ENCODE measurements around the gene POFUT1.
"Not testable (repeated sequence)": the region's sequence is repeated elsewhere in the genome, so short reads cannot be mapped to it uniquely, and the experiment has no call there.

Gene POFUT1

DNA sequence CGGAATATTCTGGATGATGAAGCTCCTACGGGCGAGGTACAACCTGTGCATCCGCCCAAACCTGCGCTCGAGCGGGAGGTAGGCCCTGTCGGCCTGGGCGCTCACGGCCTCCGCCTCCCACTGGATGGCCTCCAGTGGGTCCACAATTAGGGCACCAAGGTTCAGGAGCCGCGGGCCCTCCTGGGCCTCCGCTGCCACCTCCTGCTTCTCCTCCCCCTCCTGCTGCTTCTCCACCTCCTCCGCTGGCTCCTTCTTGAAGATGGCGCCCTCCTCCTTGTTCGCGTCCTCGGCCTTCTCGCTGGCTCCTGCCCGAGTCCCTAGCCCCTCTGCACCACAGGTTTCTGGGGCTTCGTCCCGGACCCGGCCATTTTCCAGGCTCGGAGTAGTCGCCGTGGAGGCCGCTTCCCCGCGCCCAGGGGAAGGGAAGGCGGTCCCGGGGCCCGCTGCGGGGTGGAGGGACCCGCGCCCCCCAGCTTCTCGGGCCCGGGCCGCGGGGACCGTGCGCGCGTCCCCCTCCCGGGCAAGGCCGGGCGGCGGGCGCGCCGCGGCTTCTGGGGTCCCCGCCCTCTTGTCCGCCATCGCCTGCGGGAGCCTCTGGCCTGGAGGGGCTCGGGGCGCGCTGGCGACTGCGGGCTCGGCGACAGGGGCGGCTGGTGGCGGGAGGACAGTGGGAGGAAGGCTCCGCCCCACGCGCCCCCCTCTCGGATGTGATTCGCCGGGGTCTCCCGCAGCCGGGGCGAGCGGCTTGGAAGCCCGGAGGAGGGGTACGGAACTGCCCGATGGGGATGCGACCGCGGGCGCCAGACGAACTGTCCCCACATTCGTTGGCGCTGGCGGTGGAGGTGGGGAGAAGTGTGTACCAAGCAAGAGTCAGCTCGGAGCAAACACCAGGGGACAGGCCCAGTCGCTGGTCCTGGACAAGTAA, 17.7 kb upstream of the POFUT1 start:
- peak; percentile 42 for DNase-seq

DNA sequence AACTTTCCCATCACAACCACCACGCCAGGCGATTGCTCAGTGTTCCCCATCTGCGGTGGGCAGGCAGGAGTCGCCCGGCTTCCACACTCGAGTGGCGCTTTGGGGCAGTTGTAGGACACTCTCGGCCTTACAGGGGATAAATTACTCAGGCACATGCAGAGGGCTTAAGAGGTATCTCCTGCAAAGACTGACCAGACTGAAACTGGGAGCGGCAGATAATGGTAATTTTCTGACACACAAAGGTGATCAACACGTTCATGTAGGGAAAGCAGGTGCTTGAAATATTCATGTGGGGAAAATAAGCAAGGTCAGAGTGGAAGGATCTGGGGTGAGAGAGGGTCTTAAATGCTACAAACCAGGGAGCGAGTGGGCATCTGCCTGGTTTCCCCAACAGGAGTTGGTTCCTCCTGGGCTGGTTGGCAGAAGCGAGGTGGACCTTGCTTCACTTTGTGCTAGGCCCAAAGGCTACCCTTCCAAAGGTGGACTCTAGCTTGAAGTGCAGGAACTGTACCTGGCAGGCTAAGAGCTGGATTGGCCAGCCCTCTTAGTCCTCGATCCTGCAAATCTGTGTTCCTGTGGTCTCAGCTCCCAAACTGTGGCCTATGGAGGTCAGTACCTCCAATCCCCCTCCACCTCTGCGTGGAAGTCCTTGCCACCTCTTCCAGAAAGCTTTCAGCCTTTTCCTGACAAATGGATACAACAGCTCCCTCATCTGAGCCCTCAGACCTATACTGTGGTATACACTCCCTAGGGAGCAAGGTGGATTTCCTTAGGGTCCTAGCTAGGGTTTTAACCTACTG, 16.9 kb upstream of the POFUT1 start:
- no peak for DNase-seq

DNA sequence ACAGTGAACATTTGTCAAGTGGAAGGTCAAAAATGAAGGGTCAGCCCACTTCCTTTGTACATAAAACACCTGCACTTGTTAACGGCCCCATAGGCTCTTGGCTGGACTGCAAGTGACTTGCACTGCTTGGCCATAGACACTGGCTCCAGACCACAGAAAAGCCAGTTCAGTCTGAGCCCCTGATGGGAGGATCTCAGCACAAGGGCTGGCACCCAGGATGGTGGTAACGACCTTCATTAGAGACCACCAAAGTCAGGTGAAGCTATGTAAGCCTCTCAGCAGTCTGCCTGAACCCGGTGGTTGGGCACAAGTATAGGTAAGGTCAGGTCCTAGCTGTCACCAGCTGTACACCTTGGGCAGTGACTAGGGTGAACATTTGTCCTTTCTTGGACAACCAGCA, 16.3 kb upstream of the POFUT1 start:
- DNase-seq = no peak

DNA sequence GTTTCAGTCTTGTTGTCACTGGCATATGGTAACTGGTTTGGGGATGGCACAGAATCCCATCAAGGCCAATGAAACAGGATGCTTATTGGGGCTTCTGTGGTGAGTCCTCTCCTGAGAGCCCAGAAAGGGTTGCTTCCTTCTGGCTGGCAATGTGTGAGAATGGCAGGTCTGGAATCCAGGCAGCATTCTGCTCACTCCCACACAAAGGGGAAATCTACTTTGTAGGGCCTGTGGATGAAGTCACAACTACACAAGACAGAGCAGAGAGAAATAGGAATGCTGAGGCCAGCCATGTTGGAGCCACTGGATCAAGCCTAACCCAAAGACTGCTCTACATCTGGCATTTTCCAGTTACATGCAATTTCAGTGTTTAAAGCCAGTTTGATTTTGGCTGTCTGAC, 15.8 kb upstream of the POFUT1 start:
- no peak for DNase-seq

DNA sequence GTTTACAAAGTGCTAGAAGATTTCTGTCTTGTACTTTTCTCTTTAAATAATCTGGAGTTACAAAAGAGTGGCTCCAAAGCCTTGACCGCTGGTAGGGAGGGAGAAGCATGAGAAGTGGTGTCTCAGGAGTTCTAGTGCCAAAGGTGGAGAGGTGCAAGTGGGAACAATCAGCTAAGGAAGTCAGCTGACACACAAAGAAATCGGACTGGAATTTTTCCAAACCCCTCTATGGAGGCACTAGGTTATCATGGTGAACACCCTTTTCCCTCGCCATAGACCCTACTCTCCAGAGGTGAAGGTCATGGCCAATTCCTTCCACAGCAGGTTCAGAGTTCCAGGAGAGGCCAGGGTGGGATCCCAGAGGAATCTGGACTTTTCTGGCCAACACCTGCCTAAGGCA, 15.0 kb upstream of the POFUT1 start:
- DNase-seq = no peak

DNA sequence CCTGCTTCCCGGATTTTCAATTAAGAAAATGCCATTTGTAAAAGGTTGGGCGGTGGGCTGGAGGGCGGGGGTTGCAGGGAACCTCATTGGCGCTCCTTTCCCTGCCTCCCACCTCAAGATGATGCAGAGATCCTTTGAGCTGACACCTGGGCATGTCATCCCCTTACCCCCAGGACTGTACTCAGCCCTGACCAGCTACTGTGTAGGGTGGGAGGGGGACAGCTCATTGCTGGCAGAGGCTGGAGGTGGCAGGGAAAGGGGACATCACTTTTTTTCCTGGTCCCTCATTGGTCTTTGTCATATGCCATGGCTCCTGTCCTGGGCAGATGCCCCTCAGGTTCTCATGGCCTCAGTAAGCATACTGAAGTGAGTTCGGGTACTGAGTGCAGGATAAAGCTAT, 14.3 kb upstream of the POFUT1 start:
- not testable (repeated sequence) for DNase-seq

DNA sequence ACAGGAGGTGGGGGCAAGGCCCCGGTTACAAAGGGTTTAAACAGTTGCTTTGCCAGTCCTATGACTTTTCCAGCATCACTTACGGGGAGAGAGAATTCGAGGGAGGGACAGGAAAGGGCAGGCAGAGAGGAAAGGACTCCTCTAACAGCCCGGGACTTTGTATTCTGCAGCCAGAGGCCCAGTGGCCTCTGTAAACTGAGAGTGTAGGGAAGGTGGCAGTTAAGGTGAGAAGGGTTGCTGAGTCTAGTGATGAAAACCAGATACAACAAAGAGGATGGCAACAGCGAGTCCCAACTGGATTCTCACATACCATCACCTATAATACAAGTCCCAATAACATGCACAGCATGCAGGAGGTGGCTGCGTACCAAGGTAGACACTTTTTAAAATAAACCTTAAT, 13.7 kb upstream of the POFUT1 start:
- no peak for DNase-seq

DNA sequence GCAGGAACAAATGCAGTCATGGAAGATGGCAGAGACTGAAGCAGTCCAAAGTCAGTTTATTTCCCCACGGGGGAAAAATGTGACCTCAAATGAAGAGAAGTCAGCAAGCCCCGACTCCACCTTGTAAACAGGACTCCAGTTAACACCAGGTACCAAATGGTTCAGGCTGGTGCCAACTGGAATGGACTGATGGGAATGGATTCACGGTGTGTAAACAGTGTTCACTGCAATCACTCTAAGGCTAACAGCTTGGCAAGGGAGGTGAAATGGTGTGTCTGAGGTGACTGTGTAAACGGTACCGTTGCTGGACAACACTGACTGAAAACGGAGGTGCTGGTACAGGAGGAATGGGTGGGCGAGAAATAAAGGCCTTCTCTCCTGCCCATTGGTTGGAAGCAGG, 12.1 kb upstream of the POFUT1 start:
- no peak for DNase-seq

DNA sequence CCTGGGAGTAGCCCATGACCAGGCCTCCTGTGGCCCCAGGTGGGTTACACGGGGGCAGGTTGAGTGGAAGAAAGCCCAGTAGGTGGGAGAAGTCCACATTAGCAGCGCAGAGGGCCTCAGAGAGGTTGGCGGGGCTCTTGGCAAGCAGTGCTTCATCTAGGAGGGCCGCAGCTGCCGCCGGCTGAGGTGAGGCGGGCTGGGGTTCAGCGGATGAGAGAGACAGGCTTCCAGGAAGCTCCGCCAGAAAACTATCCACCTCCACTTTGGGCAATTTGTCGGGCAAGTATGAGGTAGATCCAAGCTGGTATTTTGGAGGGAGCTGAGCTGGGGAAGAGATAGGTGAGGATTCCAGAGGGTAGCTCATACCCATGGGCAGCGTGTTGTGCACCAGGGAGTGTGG, 11.1 kb upstream of the POFUT1 start:
- DNase-seq = not testable (repeated sequence)

DNA sequence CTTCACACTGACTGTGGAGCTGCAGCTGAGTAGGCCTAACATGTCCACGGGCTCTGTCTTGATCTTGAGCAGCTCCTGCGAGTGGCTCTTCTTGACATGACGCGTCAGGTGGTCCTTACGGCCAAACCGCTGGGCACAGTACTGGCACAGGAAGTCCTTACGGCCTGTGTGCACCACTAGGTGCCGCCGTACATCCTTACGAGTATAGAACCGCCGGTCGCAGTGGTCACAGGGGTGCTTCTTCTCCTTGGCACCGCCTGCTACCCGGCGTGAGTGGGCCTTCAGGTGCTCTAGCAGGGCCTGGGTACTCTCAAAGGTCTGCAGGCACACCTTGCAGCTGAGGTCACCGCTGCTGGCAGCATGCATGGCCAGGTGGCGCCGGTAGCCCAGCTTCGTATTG, 10.5 kb upstream of the POFUT1 start:
- DNase-seq = not testable (repeated sequence)

DNA sequence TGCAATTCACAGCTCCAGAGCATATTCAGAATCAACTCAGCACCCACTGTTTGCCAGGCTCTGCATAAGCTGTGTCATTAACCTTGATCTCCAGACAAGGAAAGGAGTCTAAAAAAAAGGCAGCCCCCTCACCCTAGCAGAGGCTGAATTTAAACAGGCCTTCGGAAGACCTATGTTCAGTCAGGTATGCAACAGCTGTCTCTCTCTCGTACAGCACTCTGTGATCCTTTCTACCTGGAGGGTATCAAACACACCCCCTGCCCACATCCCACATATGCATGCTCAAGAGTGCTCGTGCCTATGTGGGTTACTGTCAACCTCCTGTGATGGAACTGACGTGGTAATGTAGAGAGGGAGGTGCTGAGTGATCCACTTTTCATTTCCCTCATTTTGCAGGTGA, 8.7 kb upstream of the POFUT1 start:
- no peak for DNase-seq

DNA sequence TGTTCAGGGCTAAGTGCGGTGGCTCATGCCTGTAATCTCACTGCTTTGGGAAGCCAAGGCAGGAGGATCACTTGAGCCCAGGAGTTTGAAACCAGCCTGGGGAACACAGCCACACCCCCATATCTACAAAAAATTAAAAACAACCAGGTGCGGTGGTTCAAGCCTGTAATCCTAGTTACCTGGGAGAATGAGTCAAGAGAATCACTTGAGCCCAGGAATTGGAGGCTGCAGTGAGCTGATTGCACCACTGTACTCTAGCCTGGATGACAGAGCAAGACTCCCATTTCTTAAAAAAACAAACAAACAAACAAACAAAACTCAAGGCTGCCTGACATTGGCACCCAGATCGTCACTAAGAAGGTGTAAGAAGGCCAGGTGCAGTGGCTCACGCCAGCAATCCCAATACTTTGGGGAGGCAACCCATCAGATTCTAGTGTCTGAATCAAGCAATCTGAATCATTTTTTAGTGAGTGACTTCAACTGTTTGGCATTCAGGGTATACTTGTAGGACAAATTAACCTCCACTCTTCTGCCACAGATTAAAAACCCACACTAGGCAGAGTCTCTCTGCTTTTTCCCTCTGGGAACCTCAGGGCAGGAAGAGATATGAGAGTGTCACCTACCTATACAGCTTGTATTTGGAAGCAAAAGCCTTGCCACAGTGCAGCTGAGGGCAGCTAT, 6.2 kb upstream of the POFUT1 start:
- peak; percentile 25 for DNase-seq

DNA sequence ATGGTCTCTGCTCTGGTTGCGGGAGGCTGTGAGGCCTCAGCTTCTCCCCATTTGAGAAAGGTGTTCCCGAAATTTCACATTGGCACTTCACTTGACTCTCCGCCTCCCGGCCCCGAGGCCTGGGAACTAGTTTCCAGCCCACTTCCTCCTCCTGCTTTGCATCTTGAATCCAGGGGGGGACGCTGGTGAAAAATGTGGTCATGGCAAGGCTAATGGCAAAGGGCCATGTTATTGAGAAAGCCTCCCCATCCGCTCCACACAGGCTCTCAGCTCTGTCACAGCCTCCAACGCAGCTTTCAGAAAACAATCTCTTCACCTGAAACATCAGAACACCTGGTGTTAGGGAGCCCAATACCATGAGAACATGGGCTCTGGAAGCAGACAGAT, 5.7 kb upstream of the POFUT1 start:
- DNase-seq = no peak

DNA sequence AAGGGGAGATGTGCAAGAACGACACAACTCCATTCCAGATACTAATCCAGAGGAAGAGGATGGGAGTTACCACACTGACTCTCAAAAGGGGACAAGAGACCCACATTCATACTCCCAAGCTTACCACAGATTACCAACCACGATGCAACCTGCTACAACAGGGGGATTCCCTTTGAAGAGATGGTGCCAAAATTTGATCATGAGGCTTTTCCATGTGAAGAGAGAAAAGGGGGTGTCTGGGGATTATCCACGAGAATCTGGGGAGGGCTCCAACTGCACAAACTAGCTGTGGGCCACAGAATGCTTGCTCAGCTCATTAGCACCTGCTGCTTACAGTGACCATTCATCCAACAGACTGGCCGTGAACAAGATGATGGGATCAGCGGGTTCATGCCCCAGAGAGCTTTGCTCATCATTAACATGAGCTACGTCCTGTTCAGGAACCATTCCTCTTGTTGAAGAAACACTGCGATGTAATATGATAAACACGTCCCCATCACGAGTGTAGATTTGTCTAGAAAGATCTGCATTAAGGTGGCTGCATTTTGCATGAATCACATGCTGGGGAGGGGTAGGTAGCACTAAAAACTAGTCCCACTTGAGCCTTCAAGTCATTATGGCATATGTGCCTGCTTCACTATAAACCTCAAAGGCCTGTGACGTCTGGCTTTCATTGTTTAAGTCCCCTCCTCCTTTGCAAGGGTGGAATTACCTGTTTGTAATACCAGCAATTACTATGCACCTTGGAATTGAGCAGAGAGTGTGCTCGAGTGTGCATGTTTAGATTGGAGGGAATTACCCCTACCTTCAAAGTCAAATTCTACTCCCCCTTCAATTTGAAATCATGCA, 4.1 kb upstream of the POFUT1 start:
- no peak for DNase-seq

DNA sequence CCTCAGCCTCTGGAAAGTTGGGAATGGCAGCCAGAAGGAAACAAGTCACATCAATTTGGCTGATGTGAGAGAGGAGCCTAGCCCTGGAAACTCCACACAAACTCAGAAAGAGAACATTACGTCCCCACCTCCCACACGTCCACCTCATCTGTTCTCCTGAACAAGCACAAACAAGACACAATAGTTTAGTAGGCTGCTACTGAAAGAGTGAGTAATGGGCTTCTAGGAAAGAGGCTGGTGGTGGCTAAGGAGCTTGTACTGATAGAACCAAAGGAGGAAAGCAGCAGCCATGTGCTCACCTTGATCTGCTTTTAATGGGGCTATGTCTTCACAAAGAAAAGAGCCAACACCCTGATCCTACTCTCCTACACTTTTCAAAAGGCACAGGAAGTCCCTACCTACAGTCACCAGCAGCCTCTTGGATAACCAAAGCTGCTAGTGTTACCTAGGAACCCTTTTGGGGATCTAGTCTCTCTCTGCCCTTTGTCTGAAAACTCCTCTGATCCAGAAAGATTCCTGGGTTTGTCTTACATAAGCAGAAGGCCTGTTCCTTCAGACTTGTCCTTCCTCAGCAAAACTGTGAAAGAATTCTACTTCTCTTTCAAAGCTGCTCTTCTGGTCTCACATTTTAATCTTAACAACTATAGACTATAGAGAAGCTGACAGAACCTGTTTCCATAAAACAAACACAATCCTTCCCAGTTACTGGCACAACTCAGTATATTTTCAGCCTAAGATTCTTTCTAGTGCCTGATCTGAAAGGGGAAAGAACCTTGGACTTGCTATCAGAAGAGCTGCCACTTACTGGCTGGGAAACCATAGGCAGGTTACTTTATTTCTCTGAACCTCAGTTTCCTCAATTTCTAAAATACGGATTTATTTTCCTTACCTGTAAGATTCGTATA, 3.2 kb upstream of the POFUT1 start:
- no peak for DNase-seq

DNA sequence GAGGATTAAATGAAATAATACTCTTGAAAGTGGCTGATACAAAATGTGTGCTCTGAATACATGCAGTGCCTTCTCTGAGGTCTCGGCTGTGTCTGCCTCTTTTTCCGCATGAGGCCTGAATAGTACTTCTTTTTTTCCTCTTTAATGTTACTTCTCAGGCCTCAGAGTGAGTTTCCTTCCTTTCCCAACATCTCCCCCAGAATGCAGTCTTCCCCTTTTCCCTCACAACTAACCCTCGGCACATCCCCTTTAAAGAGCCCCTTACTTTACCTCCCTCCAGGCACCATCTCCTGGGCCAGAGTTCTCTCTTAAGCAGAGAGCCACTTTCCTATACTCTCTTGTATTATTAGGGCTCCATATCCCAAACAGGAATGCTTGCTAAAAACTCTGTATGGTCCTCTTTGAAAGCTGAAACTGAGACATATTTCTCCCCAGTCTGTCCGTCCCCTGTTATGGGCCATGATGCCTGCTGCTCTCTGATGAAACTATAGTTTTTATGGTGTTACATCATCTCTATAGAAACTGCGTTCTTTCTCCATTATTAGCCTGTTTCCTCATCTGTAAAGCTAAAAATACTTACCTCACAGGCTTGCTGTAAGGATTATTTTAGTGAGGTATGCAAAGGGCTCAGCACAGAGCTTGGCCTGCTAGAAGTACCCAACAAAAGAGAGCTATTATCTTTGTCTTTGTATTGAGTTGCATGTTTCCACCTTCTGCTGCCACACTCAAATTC, 2.4 kb upstream of the POFUT1 start:
- DNase-seq = peak; percentile 14

DNA sequence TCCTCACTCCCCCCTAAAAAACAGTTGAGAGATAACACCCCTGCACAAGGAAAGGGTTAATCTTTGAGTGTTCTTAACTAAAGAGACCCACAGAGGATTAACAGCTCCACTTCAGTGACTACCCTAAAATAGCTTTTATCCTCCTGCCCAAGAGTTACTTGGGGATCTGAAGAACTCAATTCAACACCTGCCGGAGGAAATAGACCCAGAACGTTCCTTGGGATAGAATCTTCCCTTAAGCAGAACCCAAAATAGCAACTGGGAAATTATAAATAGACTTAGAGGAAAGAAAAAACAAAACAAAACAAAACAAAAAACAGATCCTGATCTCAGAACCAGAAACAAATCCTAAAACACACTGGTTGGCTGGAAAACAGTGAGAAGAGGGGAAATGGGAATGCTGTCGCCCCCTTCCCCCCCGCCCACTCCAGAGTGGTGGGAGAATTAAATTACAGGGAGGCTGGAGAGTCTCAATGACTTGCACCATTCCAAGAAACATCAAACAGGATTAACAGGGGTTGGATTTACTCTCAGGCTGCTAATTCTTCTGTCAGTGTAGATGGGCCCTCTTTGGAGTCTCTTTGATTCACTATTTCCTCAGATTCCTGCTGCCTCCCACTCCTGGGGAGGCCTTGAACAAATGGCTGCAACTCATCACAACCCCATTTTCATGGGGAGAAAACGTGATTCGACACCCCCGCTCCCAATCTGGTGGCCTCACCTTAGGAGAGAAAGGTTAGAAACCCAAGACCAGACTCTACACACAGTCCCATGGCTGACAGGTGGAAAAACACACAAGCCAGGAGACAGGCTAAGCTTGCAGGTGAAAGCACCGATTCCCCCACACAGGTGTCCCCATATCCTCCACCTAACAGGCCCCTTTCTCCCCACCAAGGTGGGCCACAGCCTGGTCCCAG, 1.6 kb upstream of the POFUT1 start:
- DNase-seq = no peak

DNA sequence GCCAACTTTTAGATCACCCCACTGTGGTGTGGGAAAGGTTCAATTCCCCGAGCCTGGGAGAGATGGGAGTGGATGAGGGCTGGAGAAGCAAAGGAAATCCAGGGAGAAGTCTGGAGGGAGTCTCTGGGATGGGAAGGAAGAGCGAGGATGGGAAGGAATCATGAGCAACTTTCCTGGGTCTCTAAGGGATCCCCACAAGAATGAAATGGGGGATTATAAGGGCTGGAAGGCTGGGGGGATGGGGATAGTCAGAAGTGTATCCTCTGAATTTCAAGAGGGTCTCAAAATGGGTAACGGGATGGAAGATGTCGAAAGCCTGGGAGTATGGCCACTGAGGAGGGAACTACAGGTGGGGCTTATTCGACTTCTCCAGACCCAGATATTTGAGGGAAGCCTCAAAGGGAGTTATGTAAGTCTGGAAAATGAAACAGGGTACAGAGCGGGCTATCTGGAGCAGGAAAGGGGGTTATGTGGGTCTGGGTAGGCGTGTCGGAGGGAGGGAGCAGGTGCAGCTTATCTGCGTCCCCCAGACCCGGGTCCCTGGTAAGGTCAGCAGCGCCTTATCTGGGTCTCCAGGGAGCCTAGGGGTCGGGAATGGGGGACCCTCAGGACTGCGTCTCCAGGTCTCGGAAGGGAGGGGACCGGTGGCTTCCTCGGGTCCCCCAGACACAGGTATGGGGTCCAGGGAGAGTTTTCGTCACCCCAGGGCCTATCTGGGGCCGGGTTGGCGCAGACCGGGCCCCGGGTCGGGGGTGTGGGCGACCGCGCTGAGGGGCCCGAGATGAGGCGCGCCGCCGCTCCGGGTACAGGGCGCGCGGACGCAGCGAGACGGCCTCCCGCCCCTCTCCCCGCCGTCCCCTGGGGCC, 687 bp upstream of the POFUT1 start:
- no peak for DNase-seq

Measured in fibroblast of skin of scalp (primary cell).